EH (cell line): ENCODE measurements around the gene TNNC1.

Experiments used
- DNase-seq: peaks from one replicate; pipeline ENCODE4 v3.0.0-alpha.2; 2015; ENCODE audit warnings: low read depth

TNNC1 gene

GRCh38 chr3:52401551-52401950, 52.3 kb downstream of the TNNC1 start:
- no peak for DNase-seq
